ENCODE results near the gene RAD23A. TPM values are rescaled to one million over a fixed set of nuclear protein-coding genes. Genes with fewer than 3 reads are reported as not detected.

Gene RAD23A
- total RNA-seq, 1 donor from 2014 or later = 129 TPM

DNA sequence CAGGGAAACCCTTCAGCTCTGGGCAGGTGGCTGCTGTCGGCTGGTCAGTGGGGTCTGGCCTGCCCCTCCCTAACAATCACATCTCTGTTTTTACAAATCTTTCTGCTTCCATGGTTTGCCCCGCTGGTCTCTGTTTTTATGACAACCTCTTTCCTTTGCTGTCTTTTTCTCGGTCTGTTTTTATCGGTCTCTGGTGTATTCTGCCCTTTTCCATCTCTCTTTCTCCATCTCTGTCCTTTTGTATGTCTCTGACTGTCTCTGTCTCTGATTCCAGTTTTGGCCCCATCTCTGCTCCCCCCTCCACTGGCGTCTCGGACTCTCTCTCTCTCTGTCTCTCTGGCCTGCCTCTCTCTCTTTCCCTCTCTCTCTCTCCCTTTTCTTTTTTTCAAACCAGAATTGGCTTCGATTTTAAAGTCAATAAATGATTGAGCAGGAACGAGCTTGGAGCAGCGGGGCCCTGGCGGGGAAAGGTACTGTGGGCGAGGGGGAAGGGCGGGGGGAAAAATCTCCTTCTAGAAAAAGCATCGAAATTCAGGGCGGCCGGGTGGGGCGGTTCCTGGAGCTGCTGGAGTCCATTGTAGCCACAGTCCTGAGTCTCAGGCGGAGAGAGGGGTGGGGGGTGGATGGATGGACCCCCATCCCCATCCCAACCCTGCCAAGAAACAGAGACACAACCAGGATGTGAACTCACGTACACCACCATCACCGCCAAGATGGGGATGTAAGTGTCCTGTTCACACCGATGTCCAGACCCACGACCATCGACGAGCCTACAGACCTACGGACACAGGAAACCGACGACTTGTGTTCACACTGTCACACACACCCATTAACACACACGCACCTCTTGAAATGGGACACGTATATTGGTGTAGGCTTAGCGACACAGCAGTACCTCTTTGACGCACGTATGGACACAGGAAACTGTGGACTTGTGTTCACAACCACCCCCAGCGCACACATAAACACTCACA is 52.6 kb downstream of the RAD23A start:
- no peak for TF ChIP-seq CTCF (conservative IDR thresholded peaks at IDR 0.05; ENCODE audit: low read depth, low read length)
- no peak overlapping the region for H3K4me3 ChIP-seq (ENCODE audit: low read depth, low read length)
- DNase-seq (ENCODE audit: low read depth) = no peak

- DNase-seq (ENCODE audit: low read depth) = no peak
- no peak overlapping the region for H3K4me3 ChIP-seq (ENCODE audit: low read depth, low read length)
- TF ChIP-seq CTCF (conservative IDR thresholded peaks at IDR 0.05; ENCODE audit: low read depth, low read length) = no peak
These were observed 55.5 kb downstream of the RAD23A start for GRCh38 chr19:13001166-13001501.

- no peak for DNase-seq (ENCODE audit: low read depth)
- no peak overlapping the region for H3K4me3 ChIP-seq (ENCODE audit: low read depth, low read length)
- TF ChIP-seq CTCF (conservative IDR thresholded peaks at IDR 0.05; ENCODE audit: low read depth, low read length) = no peak
These were observed 56.0 kb downstream of the RAD23A start for GRCh38 chr19:13001502-13002165.

DNA sequence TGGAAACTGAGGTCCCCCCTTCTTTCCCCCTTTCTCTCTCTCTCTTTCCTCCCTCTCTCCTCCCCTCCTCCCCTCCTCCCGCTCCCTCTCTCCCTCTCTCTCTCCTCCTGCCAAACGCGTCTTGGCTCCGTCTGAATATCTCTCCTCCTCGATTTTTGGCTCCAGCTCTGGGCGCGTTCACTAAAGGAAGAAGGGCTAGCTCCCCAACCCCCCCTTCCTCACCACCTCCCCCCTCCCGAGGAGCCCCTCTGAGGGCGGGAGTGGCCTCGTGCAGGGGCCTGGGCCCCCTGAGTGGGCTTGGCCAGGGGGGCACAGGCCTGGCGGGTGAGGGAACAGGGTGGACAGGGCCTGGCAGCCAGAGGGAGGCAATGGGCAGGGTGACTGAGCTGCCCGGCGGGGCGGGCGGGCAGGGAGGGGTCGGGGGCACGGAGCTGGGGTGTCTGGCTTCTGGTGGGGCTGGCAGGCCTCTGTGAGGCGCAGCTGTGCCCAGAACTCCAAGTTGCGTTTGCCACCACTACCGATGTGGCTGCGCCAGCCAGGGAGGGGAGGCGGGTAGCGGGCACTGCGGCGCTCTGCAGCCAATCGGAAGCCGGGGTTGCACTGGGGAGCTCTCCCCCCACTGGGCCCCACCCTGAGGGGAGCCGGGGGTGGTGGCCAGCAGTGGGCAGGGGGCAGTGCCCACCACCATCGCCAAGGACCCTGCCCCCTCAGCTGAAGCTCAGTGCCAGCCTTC is 56.7 kb downstream of the RAD23A start:
- DNase-seq (ENCODE audit: low read depth) = no peak
- no peak for TF ChIP-seq CTCF (conservative IDR thresholded peaks at IDR 0.05; ENCODE audit: low read depth, low read length)
- no peak overlapping the region for H3K4me3 ChIP-seq (ENCODE audit: low read depth, low read length)

GRCh38 chr19:13003081-13003480 is 57.4 kb downstream of the RAD23A start:
- no peak for TF ChIP-seq CTCF (conservative IDR thresholded peaks at IDR 0.05; ENCODE audit: low read depth, low read length)
- H3K4me3 ChIP-seq (ENCODE audit: low read depth, low read length) = no peak overlapping the region
- DNase-seq (ENCODE audit: low read depth) = no peak

Other genes starting within 250 kb of the RAD23A start
- 18.5 and 21.3 TPM in 2 replicates for gene FBXW9, start 249.2 kb upstream of the RAD23A start, total RNA-seq
- 21.9 and 33.3 TPM in 2 replicates for gene TNPO2, start 221.9 kb upstream of the RAD23A start, total RNA-seq
- gene TRIR, start 211.2 kb upstream of the RAD23A start, total RNA-seq = 430 and 635 TPM in 2 replicates
- gene GET3, start 208.4 kb upstream of the RAD23A start, total RNA-seq = 86.6 and 151 TPM in 2 replicates
- gene BEST2, start 194.1 kb upstream of the RAD23A start, total RNA-seq = not detected in 2 replicates
- 12.3 and 26.3 TPM in 2 replicates for gene HOOK2, start 170.3 kb upstream of the RAD23A start, total RNA-seq
- 127 and 251 TPM in 2 replicates for gene JUNB, start 154.4 kb upstream of the RAD23A start, total RNA-seq
- gene PRDX2, start 144.1 kb upstream of the RAD23A start, total RNA-seq = 463 and 571 TPM in 2 replicates
- gene THSD8, start 143.8 kb upstream of the RAD23A start, total RNA-seq = not detected in 2 replicates
- 49.6 and 62.7 TPM in 2 replicates for gene RNASEH2A, start 139.3 kb upstream of the RAD23A start, total RNA-seq
- not detected in 2 replicates for gene RTBDN, start 111.3 kb upstream of the RAD23A start, total RNA-seq
- gene MAST1, start 107.3 kb upstream of the RAD23A start, total RNA-seq = 0.22 and 1.5 TPM in 2 replicates
- 21.0 and 24.0 TPM in 2 replicates for gene DNASE2, start 64.4 kb upstream of the RAD23A start, total RNA-seq
- 0.51 TPM in 1 of 2 replicates, not detected in the other for gene KLF1, start 58.7 kb upstream of the RAD23A start, total RNA-seq
- gene GCDH, start 54.7 kb upstream of the RAD23A start, total RNA-seq = 43.4 and 49.1 TPM in 2 replicates
- 0.22 and 1.3 TPM in 2 replicates for gene SYCE2, start 26.6 kb upstream of the RAD23A start, total RNA-seq
- gene FARSA, start 12.2 kb upstream of the RAD23A start, total RNA-seq = 89.1 and 101 TPM in 2 replicates
- 1,613 and 1,812 TPM in 2 replicates for gene CALR, start 7.3 kb upstream of the RAD23A start, total RNA-seq
- gene GADD45GIP1, start 11.4 kb downstream of the RAD23A start, total RNA-seq = 87.2 and 105 TPM in 2 replicates
- 0.06 and 0.07 TPM in 2 replicates for gene DAND5, start 23.7 kb downstream of the RAD23A start, total RNA-seq
- gene NFIX, start 49.6 kb downstream of the RAD23A start, total RNA-seq = 1.7 TPM in 1 of 2 replicates, not detected in the other
- gene LYL1, start 157.0 kb downstream of the RAD23A start, total RNA-seq = 4.0 and 6.9 TPM in 2 replicates
- 49.9 and 56.1 TPM in 2 replicates for gene TRMT1, start 170.9 kb downstream of the RAD23A start, total RNA-seq
- gene NACC1, start 172.4 kb downstream of the RAD23A start, total RNA-seq = 72.2 and 114 TPM in 2 replicates
- gene STX10, start 204.5 kb downstream of the RAD23A start, total RNA-seq = 89.0 and 92.7 TPM in 2 replicates
- 105 and 145 TPM in 2 replicates for gene IER2, start 204.5 kb downstream of the RAD23A start, total RNA-seq